Measurements from ENCODE around the gene COL25A1.
"Not testable (repeated sequence)": the region's sequence is repeated elsewhere in the genome, so short reads cannot be mapped to it uniquely, and the experiment has no call there.

The COL25A1 gene

GRCh38 chr4:109169170-109169569 is 133.3 kb downstream of the COL25A1 start:
- no peak for DNase-seq (ENCODE audit: low read depth)

- DNase-seq (ENCODE audit: low read depth) = no peak
Observed at GRCh38 chr4:109166586-109166985, 135.9 kb downstream of the COL25A1 start.

- no peak for DNase-seq (ENCODE audit: low read depth)
Observed at GRCh38 chr4:109166126-109166525, 136.3 kb downstream of the COL25A1 start.

GRCh38 chr4:109164011-109164410 is 138.4 kb downstream of the COL25A1 start:
- DNase-seq (ENCODE audit: low read depth) = no peak

GRCh38 chr4:109163493-109163892 is 139.0 kb downstream of the COL25A1 start:
- DNase-seq (ENCODE audit: low read depth) = no peak

- no peak for DNase-seq (ENCODE audit: low read depth)
Observed at GRCh38 chr4:109162759-109163158, 139.7 kb downstream of the COL25A1 start.

- DNase-seq (ENCODE audit: low read depth) = no peak
Observed at GRCh38 chr4:109160494-109160893, 142.0 kb downstream of the COL25A1 start.

- DNase-seq (ENCODE audit: low read depth) = no peak
Observed at GRCh38 chr4:109157696-109158095, 144.8 kb downstream of the COL25A1 start.

- no peak for DNase-seq (ENCODE audit: low read depth)
Observed at GRCh38 chr4:109157205-109157604, 145.3 kb downstream of the COL25A1 start.

GRCh38 chr4:109156356-109156755 is 146.1 kb downstream of the COL25A1 start:
- no peak for DNase-seq (ENCODE audit: low read depth)

GRCh38 chr4:109155682-109156283 is 146.7 kb downstream of the COL25A1 start:
- no peak for DNase-seq (ENCODE audit: low read depth)

- DNase-seq (ENCODE audit: low read depth) = no peak
Observed at GRCh38 chr4:109155084-109155483, 147.4 kb downstream of the COL25A1 start.

GRCh38 chr4:109154424-109154823 is 148.0 kb downstream of the COL25A1 start:
- DNase-seq (ENCODE audit: low read depth) = no peak

- DNase-seq (ENCODE audit: low read depth) = no peak
Observed at GRCh38 chr4:109149836-109150235, 152.6 kb downstream of the COL25A1 start.

- no peak for DNase-seq (ENCODE audit: low read depth)
Observed at GRCh38 chr4:109148577-109149075, 153.8 kb downstream of the COL25A1 start.

GRCh38 chr4:109147135-109147534 is 155.3 kb downstream of the COL25A1 start:
- DNase-seq (ENCODE audit: low read depth) = no peak

- DNase-seq (ENCODE audit: low read depth) = no peak
Observed at GRCh38 chr4:109146499-109146898, 156.0 kb downstream of the COL25A1 start.

- DNase-seq (ENCODE audit: low read depth) = not testable (repeated sequence)
Observed at GRCh38 chr4:109138125-109138524, 164.3 kb downstream of the COL25A1 start.

GRCh38 chr4:109134921-109135320 is 167.5 kb downstream of the COL25A1 start:
- no peak for DNase-seq (ENCODE audit: low read depth)

- DNase-seq (ENCODE audit: low read depth) = no peak
Observed at GRCh38 chr4:109134268-109134667, 168.2 kb downstream of the COL25A1 start.

GRCh38 chr4:109131559-109131958 is 170.9 kb downstream of the COL25A1 start:
- no peak for DNase-seq (ENCODE audit: low read depth)

GRCh38 chr4:109128589-109128988 is 173.9 kb downstream of the COL25A1 start:
- DNase-seq (ENCODE audit: low read depth) = no peak

GRCh38 chr4:109127866-109128265 is 174.6 kb downstream of the COL25A1 start:
- DNase-seq (ENCODE audit: low read depth) = no peak

- DNase-seq (ENCODE audit: low read depth) = no peak
Observed at GRCh38 chr4:109126856-109127255, 175.6 kb downstream of the COL25A1 start.

All from T follicular helper cell (primary cell).